DND-41 (cell line): Measurements from ENCODE around the gene RASL11B.

Experiments
- EZH2 ChIP-seq: IDR thresholded peaks from 3 replicates; pipeline ENCODE4 v1.6.1; 2012; ENCODE audit warnings: borderline replicate concordance, low read depth, mild to moderate bottlenecking, moderate library complexity, low read length, inconsistent platforms; ENCODE audit not compliant: severe bottlenecking
- TF ChIP-seq, protein P1 (sequence below): IDR thresholded peaks from 2 replicates; pipeline ENCODE4 v1.5.1; 2012; ENCODE audit warnings: borderline replicate concordance, low read length, moderate library complexity, mild to moderate bottlenecking; ENCODE audit not compliant: poor library complexity, severe bottlenecking; ENCODE audit errors: extremely low read depth

- no peak for TF ChIP-seq EZH2
- TF ChIP-seq, protein P1, sequence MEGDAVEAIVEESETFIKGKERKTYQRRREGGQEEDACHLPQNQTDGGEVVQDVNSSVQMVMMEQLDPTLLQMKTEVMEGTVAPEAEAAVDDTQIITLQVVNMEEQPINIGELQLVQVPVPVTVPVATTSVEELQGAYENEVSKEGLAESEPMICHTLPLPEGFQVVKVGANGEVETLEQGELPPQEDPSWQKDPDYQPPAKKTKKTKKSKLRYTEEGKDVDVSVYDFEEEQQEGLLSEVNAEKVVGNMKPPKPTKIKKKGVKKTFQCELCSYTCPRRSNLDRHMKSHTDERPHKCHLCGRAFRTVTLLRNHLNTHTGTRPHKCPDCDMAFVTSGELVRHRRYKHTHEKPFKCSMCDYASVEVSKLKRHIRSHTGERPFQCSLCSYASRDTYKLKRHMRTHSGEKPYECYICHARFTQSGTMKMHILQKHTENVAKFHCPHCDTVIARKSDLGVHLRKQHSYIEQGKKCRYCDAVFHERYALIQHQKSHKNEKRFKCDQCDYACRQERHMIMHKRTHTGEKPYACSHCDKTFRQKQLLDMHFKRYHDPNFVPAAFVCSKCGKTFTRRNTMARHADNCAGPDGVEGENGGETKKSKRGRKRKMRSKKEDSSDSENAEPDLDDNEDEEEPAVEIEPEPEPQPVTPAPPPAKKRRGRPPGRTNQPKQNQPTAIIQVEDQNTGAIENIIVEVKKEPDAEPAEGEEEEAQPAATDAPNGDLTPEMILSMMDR: no peak
Observed at GRCh38 chr4:52907510-52907909, 45.4 kb downstream of the RASL11B start.
